ENCODE results near the gene CCDC102B. TPM values are rescaled to one million over a fixed set of nuclear protein-coding genes. Genes with fewer than 3 reads are reported as not detected.

Gene CCDC102B
- total RNA-seq, 1 donor from 2014 or later = 0.54 TPM

DNA sequence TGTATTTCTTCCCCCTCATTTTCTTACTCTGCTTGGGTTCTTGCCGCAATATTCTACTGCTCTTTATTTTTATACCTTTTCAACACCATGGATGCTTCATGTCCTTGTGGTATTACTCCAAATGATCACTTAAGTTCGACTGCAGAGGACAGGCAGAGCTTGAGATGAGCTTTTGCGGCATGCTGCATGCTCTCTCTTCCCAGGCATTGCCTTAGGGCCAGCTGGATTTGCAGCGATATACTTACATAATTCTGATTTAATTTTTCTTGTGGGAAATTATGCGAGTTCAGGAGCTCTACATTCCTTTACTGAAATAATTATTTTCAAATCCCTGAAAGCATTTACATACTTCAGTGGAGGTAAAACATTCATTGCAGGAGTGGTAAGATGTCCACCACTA lies 288.1 kb downstream of the CCDC102B start:
- DNase-seq (ENCODE audit: low read depth) = no peak
- Histone ChIP-seq H3K4me3 (ENCODE audit: low read depth, low read length) (no peak overlapping the region), H3K27me3 (ENCODE audit: control insufficient read depth, insufficient read depth, low read length) (no peaks in the 10 kb centered on the region), H3K36me3 (ENCODE audit: control insufficient read depth, insufficient read depth, low read length) (no peaks in the 10 kb centered on the region)
- TF ChIP-seq, protein P1, sequence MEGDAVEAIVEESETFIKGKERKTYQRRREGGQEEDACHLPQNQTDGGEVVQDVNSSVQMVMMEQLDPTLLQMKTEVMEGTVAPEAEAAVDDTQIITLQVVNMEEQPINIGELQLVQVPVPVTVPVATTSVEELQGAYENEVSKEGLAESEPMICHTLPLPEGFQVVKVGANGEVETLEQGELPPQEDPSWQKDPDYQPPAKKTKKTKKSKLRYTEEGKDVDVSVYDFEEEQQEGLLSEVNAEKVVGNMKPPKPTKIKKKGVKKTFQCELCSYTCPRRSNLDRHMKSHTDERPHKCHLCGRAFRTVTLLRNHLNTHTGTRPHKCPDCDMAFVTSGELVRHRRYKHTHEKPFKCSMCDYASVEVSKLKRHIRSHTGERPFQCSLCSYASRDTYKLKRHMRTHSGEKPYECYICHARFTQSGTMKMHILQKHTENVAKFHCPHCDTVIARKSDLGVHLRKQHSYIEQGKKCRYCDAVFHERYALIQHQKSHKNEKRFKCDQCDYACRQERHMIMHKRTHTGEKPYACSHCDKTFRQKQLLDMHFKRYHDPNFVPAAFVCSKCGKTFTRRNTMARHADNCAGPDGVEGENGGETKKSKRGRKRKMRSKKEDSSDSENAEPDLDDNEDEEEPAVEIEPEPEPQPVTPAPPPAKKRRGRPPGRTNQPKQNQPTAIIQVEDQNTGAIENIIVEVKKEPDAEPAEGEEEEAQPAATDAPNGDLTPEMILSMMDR (IDR thresholded peaks at IDR 0.05; ENCODE audit: insufficient read depth, low read length, poor library complexity, severe bottlenecking) = no peak

DNA sequence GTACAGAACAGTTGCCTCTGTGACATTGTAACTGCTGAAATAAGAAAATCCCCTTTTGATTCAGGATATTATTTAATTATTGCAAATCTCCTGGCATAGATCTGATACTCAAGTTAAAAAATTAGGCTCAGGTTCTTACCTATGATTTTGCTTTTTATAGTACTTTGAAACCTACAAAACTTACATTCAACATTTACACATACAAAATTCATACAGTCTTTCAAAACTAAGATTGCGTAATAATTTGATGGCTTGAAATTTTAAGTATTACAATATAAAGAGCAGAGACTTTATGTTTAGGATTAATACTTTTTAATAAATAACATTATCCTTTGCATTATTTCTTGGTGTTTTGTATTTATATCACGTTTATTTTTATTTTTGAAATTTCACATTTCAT lies 291.1 kb downstream of the CCDC102B start:
- no peak overlapping the region for H3K4me3 ChIP-seq (ENCODE audit: low read depth, low read length)
- TF ChIP-seq, protein P1 (IDR thresholded peaks at IDR 0.05; ENCODE audit: insufficient read depth, low read length, poor library complexity, severe bottlenecking) = no peak

DNA sequence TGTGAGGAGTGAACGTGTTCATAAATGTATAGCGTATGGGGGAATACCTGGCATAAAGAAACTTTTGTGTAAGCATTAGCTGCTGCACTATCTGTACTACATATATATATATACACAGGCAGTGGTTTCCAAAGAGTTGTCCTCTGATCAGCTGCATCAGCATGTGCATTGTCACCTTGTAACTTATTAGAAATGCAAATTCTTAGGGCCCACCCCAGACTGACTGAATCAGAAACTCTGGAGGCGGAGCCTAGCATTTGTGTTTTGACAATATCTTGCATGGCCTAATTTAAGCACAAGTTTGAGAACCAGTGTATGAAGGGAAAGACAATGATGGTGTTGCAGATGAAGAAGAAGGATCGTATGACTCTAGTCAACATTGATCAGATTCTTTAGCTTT lies 299.5 kb downstream of the CCDC102B start:
- Histone ChIP-seq H3K27me3 (ENCODE audit: control insufficient read depth, insufficient read depth, low read length) (no peaks in the 10 kb centered on the region), H3K36me3 (ENCODE audit: control insufficient read depth, insufficient read depth, low read length) (no peaks in the 10 kb centered on the region), H3K4me3 (ENCODE audit: low read depth, low read length) (no peak overlapping the region)
- DNase-seq (ENCODE audit: low read depth) = no peak
- TF ChIP-seq, protein P1 (IDR thresholded peaks at IDR 0.05; ENCODE audit: insufficient read depth, low read length, poor library complexity, severe bottlenecking) = no peak

More for the DNA sequence above, 291.1 kb downstream of the CCDC102B start:
- DNase-seq (ENCODE audit: low read depth) = no peak
- Histone ChIP-seq H3K27me3 (ENCODE audit: control insufficient read depth, insufficient read depth, low read length) (no peaks in the 10 kb centered on the region), H3K36me3 (ENCODE audit: control insufficient read depth, insufficient read depth, low read length) (no peaks in the 10 kb centered on the region)

DNA sequence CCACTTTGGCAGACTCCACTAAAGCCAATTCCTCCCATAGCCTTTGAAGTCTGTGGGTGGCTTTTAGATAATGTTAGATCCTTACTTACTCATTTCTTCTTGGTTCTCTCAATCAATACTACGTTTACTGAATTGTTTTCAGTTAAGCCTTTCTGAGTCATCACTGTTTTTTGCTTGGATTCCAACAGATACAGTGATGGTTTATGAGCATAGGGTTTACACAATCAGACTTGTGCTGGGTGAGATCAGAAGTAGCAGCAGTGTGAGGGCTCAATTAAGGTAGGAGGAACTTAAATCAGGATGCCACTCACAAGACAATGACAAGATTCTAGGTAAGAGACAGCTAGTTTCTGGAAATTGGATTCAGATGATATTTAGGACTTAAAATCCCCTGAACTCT lies 305.1 kb downstream of the CCDC102B start:
- Histone ChIP-seq H3K36me3 (ENCODE audit: control insufficient read depth, insufficient read depth, low read length) (no peaks in the 10 kb centered on the region), H3K4me3 (ENCODE audit: low read depth, low read length) (no peak overlapping the region), H3K27me3 (ENCODE audit: control insufficient read depth, insufficient read depth, low read length) (no peaks in the 10 kb centered on the region)
- DNase-seq (ENCODE audit: low read depth) = no peak
- TF ChIP-seq, protein P1 (IDR thresholded peaks at IDR 0.05; ENCODE audit: insufficient read depth, low read length, poor library complexity, severe bottlenecking) = no peak

Other genes with a start within 250 kb of the CCDC102B start
- 47.5 and 66.8 TPM in 2 replicates for gene TMX3, start 83.0 kb upstream of the CCDC102B start, total RNA-seq